COLO829 (cell line): ENCODE results near the gene POP7.
"Not testable (repeated sequence)": the region's sequence is repeated elsewhere in the genome, so short reads cannot be mapped to it uniquely, and the experiment has no call there.

Source experiments
- DNase-seq: peaks from one replicate; pipeline ENCODE4 v3.0.0; 2012; ENCODE audit warnings: low spot score

POP7 gene

DNA sequence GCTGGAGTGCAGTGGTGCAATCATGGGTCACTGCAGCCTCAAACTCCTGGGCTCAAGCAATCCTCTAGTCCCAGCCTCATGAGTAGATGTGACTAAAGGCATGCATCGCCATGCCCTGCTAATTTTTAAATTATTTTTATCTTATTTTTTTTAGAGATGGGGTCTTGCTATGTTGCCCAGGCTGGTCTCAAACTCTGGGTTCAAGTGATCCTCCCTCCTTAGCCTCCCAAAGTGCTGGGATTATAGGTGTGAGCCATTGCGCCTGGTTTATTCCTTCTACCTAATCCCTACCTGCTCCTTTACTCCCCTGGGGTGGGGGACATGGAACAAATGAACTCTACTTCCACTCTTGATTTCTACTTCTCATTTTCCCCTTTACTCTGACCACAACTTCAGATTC, 18.4 kb downstream of the POP7 start:
- DNase-seq = not testable (repeated sequence)

DNA sequence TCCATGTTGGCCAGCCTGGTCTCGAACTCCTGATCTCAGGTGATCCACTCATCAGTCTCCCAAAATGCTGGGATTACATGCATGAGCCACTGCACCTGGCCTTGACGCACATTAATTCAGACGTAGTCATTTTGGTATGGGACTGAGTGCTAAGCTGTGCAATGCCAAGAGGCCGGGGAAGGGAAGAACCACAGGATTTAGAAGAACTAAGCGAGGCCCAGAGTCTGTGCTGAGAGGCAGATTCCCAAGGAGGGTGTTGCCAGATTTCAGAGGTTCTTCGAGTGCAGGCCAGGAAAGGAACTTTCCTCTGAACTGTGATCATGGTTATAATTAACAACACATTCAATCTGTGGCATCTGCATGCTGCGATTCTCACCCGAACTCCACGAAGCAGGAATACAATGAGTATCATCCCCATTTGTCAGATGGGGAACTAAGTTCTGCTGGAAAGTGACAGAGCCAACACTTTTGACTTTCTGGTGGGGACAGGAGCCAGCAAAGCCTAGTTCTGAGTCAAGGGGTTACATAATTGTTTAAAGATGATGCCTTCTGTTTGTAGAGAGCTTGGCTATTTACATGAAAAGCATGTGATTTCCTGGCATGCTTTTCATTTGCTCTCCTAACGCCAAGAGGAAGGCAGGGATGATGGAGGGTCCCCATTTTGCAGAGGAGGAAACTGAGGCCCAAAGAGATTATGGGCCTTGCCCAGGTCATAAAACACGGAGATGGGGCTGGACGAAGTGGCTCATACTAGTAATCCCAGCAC, 21.3 kb downstream of the POP7 start:
- no peak for DNase-seq

DNA sequence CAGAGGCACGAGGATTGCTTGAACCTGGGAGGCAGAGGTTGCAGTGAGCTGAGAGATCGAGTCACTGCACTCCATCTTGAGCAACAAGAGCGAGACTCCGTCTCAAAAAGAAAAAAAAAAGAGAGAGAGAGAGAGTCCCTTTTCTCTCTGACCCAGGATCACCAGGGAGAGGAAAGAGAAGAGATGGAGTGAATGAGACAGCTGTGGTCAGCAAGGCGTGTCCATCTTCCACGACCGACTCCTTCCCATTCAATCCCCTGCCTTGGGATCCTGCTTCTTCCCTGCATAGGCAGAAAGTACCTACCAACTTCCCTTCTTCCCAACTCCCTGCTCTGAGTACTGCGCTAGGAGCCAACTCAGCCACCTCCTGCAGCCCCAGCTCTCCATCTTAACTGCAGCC, 22.3 kb downstream of the POP7 start:
- no peak for DNase-seq

DNA sequence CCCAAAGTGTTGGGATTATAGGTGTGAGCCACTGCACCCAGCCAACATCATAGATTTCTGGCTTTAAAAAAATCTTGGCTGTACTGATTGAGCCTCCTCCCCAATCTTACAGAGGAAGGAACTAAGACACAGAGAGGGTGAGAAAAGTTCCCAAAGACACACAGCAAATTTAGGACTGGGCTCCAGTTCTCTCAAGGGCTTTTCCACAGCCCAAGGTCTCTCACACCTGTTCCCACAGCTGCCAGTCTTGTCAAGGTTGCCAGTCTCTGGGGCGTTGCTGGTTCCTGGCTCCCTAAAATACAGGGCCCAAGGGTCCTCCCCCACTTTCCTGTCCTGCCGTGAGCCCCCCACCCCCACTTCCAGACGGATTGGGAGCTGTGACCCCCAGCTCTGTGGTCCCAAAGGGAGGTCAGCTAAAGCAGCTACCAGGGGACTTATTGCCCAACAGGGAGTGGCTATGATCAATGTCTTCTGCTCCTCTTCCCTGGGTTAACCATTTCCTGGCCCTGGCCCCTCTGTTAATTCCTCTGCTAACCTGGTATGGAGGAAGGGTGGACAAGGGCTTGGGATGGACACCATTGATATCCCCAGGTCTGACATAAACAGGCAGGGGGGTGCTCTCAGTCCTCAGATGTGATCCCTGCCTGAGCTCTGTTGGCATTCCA, 24.3 kb downstream of the POP7 start:
- DNase-seq = no peak

DNA sequence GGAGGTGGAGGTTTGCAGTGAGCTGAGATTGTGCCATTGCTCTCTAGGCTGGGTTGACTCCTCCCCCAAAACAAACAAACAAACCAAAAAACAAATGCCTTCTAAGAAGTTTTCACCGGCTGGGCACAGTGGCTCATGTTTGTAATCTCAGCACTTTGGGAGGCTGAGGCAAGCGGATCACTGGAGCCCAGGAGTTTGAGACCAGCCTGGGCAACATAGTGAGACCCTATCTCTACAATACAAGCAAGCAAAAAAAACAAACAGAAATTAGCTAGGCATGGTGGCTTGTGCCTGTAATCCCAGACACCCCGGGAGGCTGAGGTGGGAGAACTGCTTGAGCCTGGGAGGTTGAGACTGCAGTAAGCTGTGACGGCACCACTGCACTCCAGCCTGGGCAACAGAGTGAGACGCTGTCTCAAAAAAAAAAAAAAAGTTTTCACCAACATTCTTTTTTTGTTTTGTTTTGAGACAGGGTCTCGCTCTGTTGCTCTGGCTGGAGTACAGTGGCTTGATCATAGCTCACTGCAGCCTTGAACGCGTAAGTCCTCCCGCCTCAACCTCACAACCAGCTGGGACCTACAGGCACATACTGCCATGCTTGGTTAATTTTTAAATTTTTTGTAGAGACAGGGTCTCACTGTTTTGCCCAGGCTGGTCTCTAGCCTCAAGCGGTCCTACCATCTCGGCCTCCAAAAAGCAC, 26.2 kb downstream of the POP7 start:
- DNase-seq = no peak

DNA sequence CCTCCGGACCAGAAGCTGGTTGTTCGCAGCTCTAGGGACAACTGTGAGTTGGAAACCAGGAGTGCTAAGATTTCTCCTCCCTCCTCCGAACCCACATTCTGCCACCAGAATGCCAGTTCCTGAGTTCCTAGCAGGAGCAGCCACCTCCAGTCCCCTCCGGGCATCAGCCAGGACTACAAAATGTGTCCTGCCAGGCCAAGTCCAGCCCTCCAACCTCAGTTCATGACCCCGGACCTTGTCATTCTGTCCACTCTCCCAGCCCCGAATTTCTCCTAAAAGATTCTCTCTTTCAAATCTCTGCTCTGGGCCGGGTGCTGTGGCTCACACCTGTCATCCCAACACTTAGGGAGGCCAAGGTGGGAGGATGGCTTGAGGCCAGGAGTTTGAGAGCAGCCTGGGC, 29.8 kb downstream of the POP7 start:
- DNase-seq = no peak

DNA sequence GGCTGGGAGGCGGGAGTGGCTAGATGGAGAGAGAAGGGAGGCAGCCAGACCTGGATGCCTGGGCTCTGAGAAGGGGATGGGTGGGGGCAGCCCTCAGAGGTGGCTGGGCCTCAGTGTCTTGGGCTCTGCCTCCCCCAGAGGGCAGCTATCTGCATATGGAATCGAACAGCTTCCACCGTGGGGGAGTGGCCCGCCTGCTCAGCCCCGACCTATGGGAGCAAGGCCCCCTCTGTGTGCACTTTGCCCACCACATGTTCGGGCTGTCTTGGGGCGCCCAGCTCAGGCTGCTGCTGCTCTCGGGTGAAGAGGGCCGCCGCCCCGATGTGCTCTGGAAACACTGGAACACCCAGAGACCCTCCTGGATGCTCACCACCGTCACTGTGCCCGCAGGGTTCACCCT, 30.8 kb downstream of the POP7 start:
- DNase-seq = no peak

DNA sequence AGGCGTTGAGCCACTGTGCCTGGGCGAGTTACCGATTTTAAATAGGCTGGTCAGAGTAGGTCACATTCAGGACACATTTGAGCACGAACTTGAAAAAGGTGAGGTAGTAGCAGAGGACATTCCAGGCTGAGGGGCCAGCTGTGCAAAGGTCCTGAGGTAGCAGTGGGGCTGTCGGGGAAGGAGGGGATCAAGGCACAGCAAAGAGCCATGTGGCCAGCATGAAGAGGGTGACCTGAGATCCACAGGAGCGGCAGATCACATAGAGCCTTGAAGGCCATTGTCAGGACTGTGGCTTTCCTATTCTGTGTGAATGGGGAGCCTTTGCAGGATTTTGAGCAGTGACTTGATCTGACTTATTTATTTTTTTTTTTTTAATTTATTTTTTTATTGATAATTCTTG, 34.0 kb downstream of the POP7 start:
- no peak for DNase-seq

DNA sequence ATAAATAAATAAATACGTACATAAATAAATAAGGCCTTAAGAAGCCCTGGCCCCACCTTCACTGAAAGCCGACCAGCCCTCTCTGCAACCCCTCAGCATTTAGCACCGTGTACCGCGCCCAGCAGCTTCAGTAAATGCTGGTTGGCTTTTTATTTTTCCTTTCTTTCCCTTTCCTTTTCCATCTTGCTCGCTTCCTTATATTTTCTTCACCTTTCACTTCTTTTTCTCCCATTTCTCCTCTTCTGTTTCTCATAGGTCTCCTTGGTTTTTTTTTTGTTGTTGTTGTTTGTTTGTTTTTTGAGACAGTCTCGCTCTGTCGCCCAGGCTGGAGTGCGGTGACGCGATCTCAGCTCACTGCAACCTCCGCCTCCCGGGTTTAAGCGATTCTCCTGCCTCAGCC, 38.7 kb downstream of the POP7 start:
- DNase-seq = no peak

DNA sequence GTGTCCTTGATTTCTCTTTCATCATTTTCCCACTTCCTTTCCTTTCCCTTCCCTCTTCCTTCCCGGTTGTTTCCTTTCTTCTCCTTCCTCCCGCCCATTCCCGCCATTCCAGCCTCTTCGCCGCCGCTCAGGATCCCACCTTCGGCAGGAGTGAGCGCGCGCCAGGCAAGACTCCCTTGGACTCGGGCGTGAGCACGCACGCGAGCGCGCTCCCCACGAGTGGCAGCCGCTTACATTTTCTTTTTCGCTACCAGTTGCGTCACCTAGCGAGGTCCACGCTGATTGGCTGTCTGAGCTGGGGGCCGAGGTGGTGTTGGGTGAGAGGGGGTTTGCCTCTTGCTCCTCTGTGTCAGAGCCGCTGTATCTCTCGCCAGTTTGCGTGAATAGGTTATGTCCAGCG, 39.3 kb downstream of the POP7 start:
- no peak for DNase-seq

DNA sequence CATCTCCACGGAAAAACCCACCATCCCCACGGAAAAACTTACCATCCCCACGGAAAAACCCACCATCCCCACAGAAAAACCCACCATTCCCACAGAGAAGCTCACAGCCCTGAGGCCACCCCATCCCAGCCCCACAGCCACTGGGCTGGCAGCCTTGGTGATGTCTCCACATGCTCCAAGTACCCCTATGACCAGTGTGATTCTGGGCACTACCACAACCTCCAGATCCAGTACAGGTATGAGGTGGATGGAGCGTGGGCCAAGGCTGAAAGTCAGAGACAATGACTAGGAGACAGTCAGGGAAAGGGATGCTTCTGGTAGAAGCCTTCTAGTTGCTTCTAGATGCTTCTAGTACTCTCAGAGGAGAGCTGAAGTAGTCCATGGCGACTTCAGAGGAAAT, 47.1 kb downstream of the POP7 start:
- DNase-seq = no peak

DNA sequence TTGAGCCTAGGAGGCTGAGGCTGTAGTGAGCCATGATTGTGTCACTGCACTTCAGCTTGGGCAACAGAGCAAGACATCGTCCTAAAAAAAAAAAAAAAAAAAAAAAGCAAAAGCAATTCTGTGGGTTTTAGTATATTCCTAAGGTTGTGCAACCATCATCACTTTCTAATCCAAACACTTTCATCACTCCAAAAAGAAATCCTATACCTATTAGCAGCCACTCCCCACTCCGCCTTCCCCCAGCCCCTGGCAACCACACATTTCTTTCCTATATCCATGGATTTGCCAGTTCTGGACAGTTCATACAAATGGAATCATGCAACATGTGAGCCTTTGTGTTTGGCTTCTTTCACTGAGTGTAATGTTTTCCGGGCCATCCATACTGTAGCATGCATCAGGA, 47.8 kb downstream of the POP7 start:
- DNase-seq = no peak
